Activated CD8-positive, alpha-beta memory T cell treated with anti-CD3 and anti-CD28 coated beads, Interleukin-2, amount 50 U/mL, for 1 hour (primary cell): ENCODE measurements around the gene CTF1.
"Not testable (repeated sequence)": the region's sequence is repeated elsewhere in the genome, so short reads cannot be mapped to it uniquely, and the experiment has no call there.

Source experiments
- DNase-seq: peaks from one replicate; pipeline ENCODE4 v3.0.0-alpha.2; 2020; ENCODE audit errors: extremely low read depth

Gene CTF1

GRCh38 chr16:30896261-30896888 is at the start of gene CTF1:
Gene CTF1 (plus strand): TSS chr16:30896614. CDS start chr16:30896644, 30 bp downstream.
- DNase-seq: no peak

- no peak for DNase-seq
These were observed 49.6 kb upstream of the CTF1 start for GRCh38 chr16:30846649-30847402.

GRCh38 chr16:30850246-30850645 is 46.2 kb upstream of the CTF1 start:
- DNase-seq: no peak

- DNase-seq: no peak
These were observed 42.7 kb upstream of the CTF1 start for GRCh38 chr16:30853758-30854157.

- DNase-seq: no peak
These were observed 38.3 kb upstream of the CTF1 start for GRCh38 chr16:30858111-30858495.

GRCh38 chr16:30858829-30859423 is 37.5 kb upstream of the CTF1 start:
- no peak for DNase-seq

- DNase-seq: not testable (repeated sequence)
These were observed 35.7 kb upstream of the CTF1 start for GRCh38 chr16:30860729-30861128.

GRCh38 chr16:30863178-30863577 is 33.2 kb upstream of the CTF1 start:
- not testable (repeated sequence) for DNase-seq

- DNase-seq: no peak
These were observed 30.4 kb upstream of the CTF1 start for GRCh38 chr16:30866031-30866430.

- no peak for DNase-seq
These were observed 28.7 kb upstream of the CTF1 start for GRCh38 chr16:30867747-30868146.

GRCh38 chr16:30870904-30871303 is 25.5 kb upstream of the CTF1 start:
- no peak for DNase-seq

- DNase-seq: no peak
These were observed 22.1 kb upstream of the CTF1 start for GRCh38 chr16:30874244-30874820.

GRCh38 chr16:30874821-30875717 is 21.3 kb upstream of the CTF1 start:
- DNase-seq: peak; percentile 59

GRCh38 chr16:30875871-30876801 is 20.3 kb upstream of the CTF1 start:
- no peak for DNase-seq

- no peak for DNase-seq
These were observed 19.5 kb upstream of the CTF1 start for GRCh38 chr16:30876867-30877266.

- DNase-seq: no peak
These were observed 13.7 kb upstream of the CTF1 start for GRCh38 chr16:30882429-30883310.

- DNase-seq: no peak
These were observed 11.7 kb upstream of the CTF1 start for GRCh38 chr16:30884760-30885159.

GRCh38 chr16:30885196-30885595 is 11.2 kb upstream of the CTF1 start:
- no peak for DNase-seq

GRCh38 chr16:30886145-30886544 is 10.3 kb upstream of the CTF1 start:
- no peak for DNase-seq

GRCh38 chr16:30887927-30888326 is 8.5 kb upstream of the CTF1 start:
- no peak for DNase-seq
